Breast epithelium (tissue), 4 donors: Measurements from ENCODE around the gene ASPM. TPM values are rescaled to one million over a fixed set of nuclear protein-coding genes. Genes with fewer than 3 reads are reported as not detected.

ENCODE experiments used
- DNase-seq, 2 donors: peaks; one replicate each; pipeline ENCODE4 v3.0.0-alpha.2; 2019; ENCODE audit warnings: low spot score in 2 of 2
- H3K27ac ChIP-seq, 2 donors: fragments of 200-600 bp; sonication (generic) in 1 of 2; one replicate each; pipeline ENCODE4 v1.5.1; 2016 to 2019; ENCODE audit warnings: mild to moderate bottlenecking in 1 of 2
- H3K27me3 ChIP-seq, 2 donors: fragments of 200-600 bp; sonication (generic) in 1 of 2; one replicate each; pipeline versions ENCODE4 v1.5.1 to v1.6.0; 2017 to 2019; ENCODE audit warnings: control low read depth in 1 of 2, mild to moderate bottlenecking in 1 of 2
- H3K36me3 ChIP-seq: fragments of 200-600 bp; one replicate; pipeline ENCODE4 v1.5.1; 2019
- H3K4me1 ChIP-seq, 2 donors: fragments of 200-600 bp; sonication (generic); one replicate each; pipeline ENCODE4 v1.5.1; 2016 to 2019; ENCODE audit warnings: control low read depth in 1 of 2
- H3K4me3 ChIP-seq, 3 donors: fragments of 200-600 bp; sonication (generic); 1 replicate in 2 of 3; 2 replicates in 1 of 3; pipeline ENCODE4 v1.5.1; 2016 to 2019; ENCODE audit warnings: mild to moderate bottlenecking in 3 of 3, moderate library complexity in 2 of 3
- H3K9me3 ChIP-seq, 2 donors: fragments of 200-600 bp; sonication (generic) in 1 of 2; one replicate each; pipeline ENCODE4 v1.5.1; 2016 to 2019; ENCODE audit warnings: control low read depth in 1 of 2
- CTCF ChIP-seq, 3 donors: fragments of 450-650 bp; IDR thresholded peaks; one replicate each; pipeline ENCODE4 v1.5.1; 2016 to 2017; ENCODE audit warnings: antibody characterized with exemption in 3 of 3, mild to moderate bottlenecking in 3 of 3, moderate library complexity in 3 of 3
- POLR2A ChIP-seq: fragments of 450-650 bp; IDR thresholded peaks from one replicate; pipeline ENCODE4 v1.6.1; 2016; ENCODE audit warnings: antibody characterized with exemption, mild to moderate bottlenecking, moderate library complexity
- POLR2AphosphoS5 ChIP-seq, 3 donors: sonication (generic); formaldehyde crosslinking; IDR thresholded peaks; one replicate each; pipeline ENCODE4 v1.6.1; 2017; ENCODE audit warnings: antibody characterized with exemption in 3 of 3
- intact Hi-C: fragments of 100-400 bp; cut with DNase I; formaldehyde crosslinking; loops from one replicate; pipeline ENCODE4 v1.15.1; 2023; ENCODE audit warnings: low total_unique reads
- total RNA-seq, 3 donors: library from RNA; depleted of rRNA; stranded (reverse); fragments of >200 nt; gene quantifications; one replicate each; pipeline ENCODE4 v1.1.0, GENCODE V29; 2016

Gene ASPM
- total RNA-seq, 3 donors from 2014 or later = under 0.01 to 3.2 (median 0.59) TPM

GRCh38 chr1:197151185-197151584 lies 4.7 kb upstream of the ASPM start:
- Histone ChIP-seq H3K36me3 (no peaks in the 10 kb centered on the region), H3K9me3 (no peaks in the 10 kb centered on the region), H3K27ac (no peak overlapping the region), H3K27me3 (no peaks in the 10 kb centered on the region), H3K4me3 (no peak overlapping the region), H3K4me1 (no peaks in the 10 kb centered on the region)
- DNase-seq = no peak
- TF ChIP-seq CTCF (IDR thresholded peaks at IDR 0.05) (no peak), POLR2AphosphoS5 (IDR thresholded peaks at IDR 0.05) (no peak), POLR2A (no peak)
- intact Hi-C loops = no loop called here

GRCh38 chr1:197150336-197151005 lies 4.0 kb upstream of the ASPM start:
- H3K4me1 ChIP-seq = no peaks in the 10 kb centered on the region
- no peak for DNase-seq
- H3K27ac ChIP-seq = no peak overlapping the region
- H3K27me3 ChIP-seq = no peaks in the 10 kb centered on the region
- H3K9me3 ChIP-seq = no peaks in the 10 kb centered on the region
- TF ChIP-seq POLR2AphosphoS5 (IDR thresholded peaks at IDR 0.05) (no peak), POLR2A (no peak), CTCF (IDR thresholded peaks at IDR 0.05) (no peak)
- no peak overlapping the region for H3K4me3 ChIP-seq
- H3K36me3 ChIP-seq = no peaks in the 10 kb centered on the region
- intact Hi-C loops = no loop called here

- no peaks in the 10 kb centered on the region for H3K9me3 ChIP-seq
Observed at GRCh38 chr1:197149340-197149739, 2.9 kb upstream of the ASPM start.

GRCh38 chr1:197145446-197146024 lies 934 bp downstream of the ASPM start:
- Histone ChIP-seq H3K4me1 (no peaks in the 10 kb centered on the region), H3K4me3 (peak overlapping the region; percentile 60 to 80 (median 76))

More at GRCh38 chr1:197149340-197149739, 2.9 kb upstream of the ASPM start:
- no peak overlapping the region for H3K27ac ChIP-seq
- H3K36me3 ChIP-seq = no peaks in the 10 kb centered on the region
- intact Hi-C loops = no loop called here
- no peak overlapping the region for H3K4me3 ChIP-seq
- TF ChIP-seq CTCF (IDR thresholded peaks at IDR 0.05) = no peak
- no peak for TF ChIP-seq POLR2A
- no peak for TF ChIP-seq POLR2AphosphoS5 (IDR thresholded peaks at IDR 0.05)
- peaks cover 0 to 6% of the 10 kb centered on the region in 2 donors for H3K27me3 ChIP-seq
- DNase-seq = no peak
- no peaks in the 10 kb centered on the region for H3K4me1 ChIP-seq

More at GRCh38 chr1:197145446-197146024, 934 bp downstream of the ASPM start:
- no peak for TF ChIP-seq POLR2AphosphoS5 (IDR thresholded peaks at IDR 0.05)
- TF ChIP-seq POLR2A = no peak
- no peak for TF ChIP-seq CTCF (IDR thresholded peaks at IDR 0.05)
- no peak for DNase-seq
- Histone ChIP-seq H3K36me3 (no peaks in the 10 kb centered on the region), H3K27me3 (peaks cover 0 to 6% of the 10 kb centered on the region in 2 donors), H3K9me3 (no peaks in the 10 kb centered on the region), H3K27ac (no peak overlapping the region)
- intact Hi-C loops = no loop called here
